Measurements from ENCODE around the gene CHST12.
"Not testable (repeated sequence)": the region's sequence is repeated elsewhere in the genome, so short reads cannot be mapped to it uniquely, and the experiment has no call there.

Gene CHST12

GRCh38 chr7:2460188-2460587 is 56.8 kb downstream of the CHST12 start:
- DNase-seq (ENCODE audit: low read depth in 4 of 4, low spot score in 1 of 4): no peak

GRCh38 chr7:2460641-2461040 is 57.2 kb downstream of the CHST12 start:
- no peak for DNase-seq (ENCODE audit: low read depth in 4 of 4, low spot score in 1 of 4)

- DNase-seq (ENCODE audit: low read depth in 4 of 4, low spot score in 1 of 4): no peak
These were observed 58.0 kb downstream of the CHST12 start for GRCh38 chr7:2461268-2462026.

GRCh38 chr7:2462731-2463130 is 59.3 kb downstream of the CHST12 start:
- DNase-seq (ENCODE audit: low read depth in 4 of 4, low spot score in 1 of 4): no peak

GRCh38 chr7:2465928-2466327 is 62.5 kb downstream of the CHST12 start:
- DNase-seq (ENCODE audit: low read depth in 4 of 4, low spot score in 1 of 4): no peak

GRCh38 chr7:2466675-2467074 is 63.3 kb downstream of the CHST12 start:
- DNase-seq (ENCODE audit: low read depth in 4 of 4, low spot score in 1 of 4): no peak

- no peak for DNase-seq (ENCODE audit: low read depth in 4 of 4, low spot score in 1 of 4)
These were observed 64.8 kb downstream of the CHST12 start for GRCh38 chr7:2468227-2468626.

- not testable (repeated sequence) for DNase-seq (ENCODE audit: low read depth in 4 of 4, low spot score in 1 of 4)
These were observed 66.2 kb downstream of the CHST12 start for GRCh38 chr7:2469460-2470203.

- DNase-seq (ENCODE audit: low read depth in 4 of 4, low spot score in 1 of 4): no peak
These were observed 67.0 kb downstream of the CHST12 start for GRCh38 chr7:2470204-2471021.

GRCh38 chr7:2471022-2471329 is 67.6 kb downstream of the CHST12 start:
- DNase-seq (ENCODE audit: low read depth in 4 of 4, low spot score in 1 of 4): no peak

GRCh38 chr7:2471396-2471795 is 68.0 kb downstream of the CHST12 start:
- no peak for DNase-seq (ENCODE audit: low read depth in 4 of 4, low spot score in 1 of 4)

- DNase-seq (ENCODE audit: low read depth in 4 of 4, low spot score in 1 of 4): no peak
These were observed 69.3 kb downstream of the CHST12 start for GRCh38 chr7:2472739-2473138.

GRCh38 chr7:2473496-2474180 is 70.2 kb downstream of the CHST12 start:
- no peak for DNase-seq (ENCODE audit: low read depth in 4 of 4, low spot score in 1 of 4)

- DNase-seq (ENCODE audit: low read depth in 4 of 4, low spot score in 1 of 4): no peak
These were observed 70.8 kb downstream of the CHST12 start for GRCh38 chr7:2474224-2474623.

- no peak for DNase-seq (ENCODE audit: low read depth in 4 of 4, low spot score in 1 of 4)
These were observed 71.6 kb downstream of the CHST12 start for GRCh38 chr7:2474813-2475677.

- no peak for DNase-seq (ENCODE audit: low read depth in 4 of 4, low spot score in 1 of 4)
These were observed 72.2 kb downstream of the CHST12 start for GRCh38 chr7:2475678-2476015.

GRCh38 chr7:2476298-2476697 is 72.9 kb downstream of the CHST12 start, which contains the start of gene GRIFIN:
Gene GRIFIN, minus strand, starts transcription at chr7:2476398. Its CDS starts 15 bp downstream, at chr7:2476383.
- no peak for DNase-seq (ENCODE audit: low read depth in 4 of 4, low spot score in 1 of 4)

GRCh38 chr7:2476776-2477446 is 73.5 kb downstream of the CHST12 start:
- no peak for DNase-seq (ENCODE audit: low read depth in 4 of 4, low spot score in 1 of 4)

GRCh38 chr7:2477447-2478398 is 74.3 kb downstream of the CHST12 start:
- peak in 3 of 4 experiments; percentile 7 to 43 (median 28) for DNase-seq (ENCODE audit: low read depth in 4 of 4, low spot score in 1 of 4)

All from stimulated activated CD4-positive, alpha-beta T cell treated with anti-CD3 and anti-CD28 coated beads, Interleukin-1b, Interleukin-23, amount 100 ng/mL, for 24 hours (primary cell).